GM19324 (cell line): ENCODE results near the gene GALNT14.

Experiments used
- ATAC-seq: cut with Tn5 transposase; IDR thresholded peaks from one replicate; pipeline ENCODE4 v1.9.1; 2021; ENCODE audit warnings: mild to moderate bottlenecking, moderate library complexity; ENCODE audit not compliant: unreplicated experiment, low FRiP score

Gene GALNT14

DNA sequence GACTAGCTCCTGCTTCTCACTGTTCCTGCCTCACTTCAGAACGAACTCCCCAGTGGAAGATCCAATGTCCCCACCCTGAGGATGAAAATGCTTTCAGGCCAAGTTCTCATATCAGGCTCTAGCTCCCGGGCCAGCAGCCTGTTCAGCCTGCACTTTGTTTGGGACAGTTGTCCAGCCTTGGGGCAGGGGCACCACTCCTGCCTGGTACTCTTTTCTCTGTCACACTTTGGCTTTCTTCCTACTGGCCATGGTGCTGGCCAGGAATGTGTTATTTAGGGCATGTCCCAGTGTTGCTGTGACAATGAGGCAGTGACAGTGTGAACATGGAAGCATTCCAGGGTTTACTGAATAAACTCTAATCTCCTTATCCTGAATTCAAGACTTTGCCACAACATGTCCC lies 154.1 kb downstream of the GALNT14 start:
- no peak for ATAC-seq

DNA sequence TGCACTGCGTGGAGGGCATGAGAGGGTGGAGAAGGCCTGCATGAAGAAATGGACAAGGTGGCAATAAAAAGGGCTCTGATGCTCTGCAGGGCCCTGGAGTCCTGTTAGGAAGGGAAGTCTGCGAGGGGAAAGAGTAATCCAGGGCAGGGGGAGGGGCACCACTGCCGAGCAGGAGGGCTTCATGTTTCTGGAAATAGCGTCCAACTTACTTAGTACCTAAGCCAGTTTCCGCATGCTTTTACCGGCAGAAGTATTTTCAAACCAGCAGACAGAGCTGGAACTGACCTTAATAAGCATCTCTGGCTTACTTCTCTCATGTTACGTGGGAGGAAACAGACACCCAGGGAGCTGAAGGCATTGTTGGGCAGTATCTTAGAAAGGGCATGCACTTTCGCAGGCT lies 156.7 kb downstream of the GALNT14 start:
- ATAC-seq = no peak

DNA sequence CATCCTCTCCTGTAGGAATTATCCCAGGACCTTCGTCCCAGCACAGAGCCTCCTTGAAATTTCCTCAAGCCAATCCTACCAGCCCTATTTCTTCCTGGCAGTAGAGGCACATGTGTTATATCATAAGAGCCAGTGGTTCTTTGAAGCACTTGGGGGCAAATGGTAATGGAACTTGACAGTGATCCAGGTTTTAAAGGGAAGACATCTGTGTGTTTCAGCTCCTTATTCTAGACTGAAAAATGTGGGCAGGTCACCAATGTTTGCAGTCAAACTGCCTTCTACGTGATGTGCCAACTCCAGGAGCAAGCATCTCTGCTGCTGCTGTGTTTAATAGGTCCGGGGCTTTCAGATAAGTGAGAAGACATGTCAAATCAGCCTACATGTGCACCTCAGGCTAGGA lies 157.1 kb downstream of the GALNT14 start:
- no peak for ATAC-seq

DNA sequence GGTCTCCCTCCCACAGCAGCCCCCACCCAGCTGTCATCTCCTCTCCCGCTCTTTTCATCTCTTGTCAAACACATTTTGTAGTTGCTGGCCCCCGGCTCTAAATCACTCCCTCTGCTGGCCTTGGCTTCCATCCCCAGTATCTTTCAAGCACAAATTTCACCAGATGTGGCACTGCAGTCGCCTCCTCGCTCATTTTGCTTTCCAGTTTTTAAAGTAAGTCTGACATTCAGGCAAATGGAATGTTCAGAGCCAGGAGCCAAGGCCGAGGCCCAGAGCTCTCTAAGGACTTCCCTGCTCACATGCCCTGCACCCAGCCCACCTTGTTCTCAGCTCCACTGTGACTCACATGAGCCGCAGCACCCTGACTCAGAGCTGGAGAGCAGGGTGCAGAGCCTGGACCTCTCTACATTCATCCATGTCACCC lies 158.4 kb downstream of the GALNT14 start:
- ATAC-seq = no peak

DNA sequence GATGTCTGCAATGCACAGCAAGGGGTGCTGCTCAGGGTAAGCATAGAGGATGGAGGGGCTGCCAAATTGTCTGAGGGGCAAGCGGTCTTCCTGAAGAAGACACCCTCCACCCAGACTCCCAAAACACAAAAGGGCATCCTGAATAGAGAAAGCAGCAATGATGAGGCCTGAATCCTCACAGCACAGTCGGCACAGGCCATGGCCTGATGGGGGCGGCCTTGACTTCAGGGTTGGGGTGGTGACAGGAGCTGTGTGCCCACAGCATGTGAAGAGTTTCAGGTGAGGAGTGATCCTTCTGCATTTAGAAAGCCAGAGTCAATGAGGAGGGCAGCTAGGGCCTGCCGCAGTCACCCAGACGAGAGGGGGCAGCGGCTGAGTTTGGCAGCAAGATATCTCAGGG lies 159.4 kb downstream of the GALNT14 start:
- no peak for ATAC-seq

DNA sequence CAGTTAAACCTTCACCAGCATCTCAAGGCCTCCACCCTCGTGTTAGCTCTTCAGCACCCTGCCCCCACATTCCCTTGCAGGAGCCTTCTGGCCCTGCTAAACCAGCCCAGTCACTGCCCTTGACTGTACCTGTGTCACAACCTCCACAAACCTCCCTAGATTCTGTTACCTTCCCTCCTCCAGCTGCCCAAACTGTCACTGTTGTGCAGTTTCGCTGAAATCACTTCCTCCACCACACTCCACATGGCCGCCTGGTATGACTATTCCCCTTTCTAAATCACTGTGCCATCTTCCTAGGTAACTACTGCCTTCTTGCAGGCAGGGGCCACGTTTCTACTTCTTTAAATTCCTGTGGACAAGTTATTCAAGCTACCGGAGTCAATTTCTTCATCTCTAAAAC lies 160.2 kb downstream of the GALNT14 start:
- no peak for ATAC-seq

DNA sequence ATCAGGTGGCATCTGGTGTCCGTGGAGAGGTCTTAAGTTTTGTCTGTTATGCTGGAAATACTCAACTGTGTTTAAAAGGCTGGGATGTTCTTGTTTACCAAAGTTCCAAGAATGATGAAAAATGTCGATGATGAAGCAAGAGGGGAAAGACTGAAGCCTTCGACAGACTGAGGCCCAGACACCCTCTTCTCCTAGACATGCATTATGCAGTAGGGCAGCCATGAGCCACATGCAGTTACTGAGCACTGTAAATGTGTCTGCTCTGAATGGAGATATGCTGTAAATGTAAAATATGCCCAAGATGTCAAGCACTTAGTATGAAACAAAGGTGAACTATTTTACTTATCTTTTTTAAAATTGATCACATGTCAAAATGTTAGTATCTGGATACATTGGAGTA lies 163.1 kb downstream of the GALNT14 start:
- ATAC-seq = no peak

DNA sequence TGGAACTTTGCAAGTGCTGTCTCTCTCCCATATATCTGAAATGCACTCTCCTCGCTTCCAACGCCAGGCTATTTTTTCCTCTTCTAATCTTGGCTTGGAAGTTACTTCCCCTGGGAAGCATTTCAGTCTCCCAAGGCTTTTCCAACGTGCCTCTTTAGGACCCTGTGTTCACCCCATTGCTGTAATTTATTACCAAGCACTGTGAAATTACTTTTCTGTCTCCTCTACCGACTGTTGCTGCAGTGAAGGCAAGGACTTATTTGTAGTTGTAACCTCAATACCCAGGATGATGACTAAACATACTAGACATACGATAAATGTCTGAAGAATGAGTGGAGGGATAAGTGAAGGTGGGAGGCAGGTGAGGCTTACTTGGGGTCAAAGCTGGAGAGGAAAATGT lies 163.7 kb downstream of the GALNT14 start:
- no peak for ATAC-seq

DNA sequence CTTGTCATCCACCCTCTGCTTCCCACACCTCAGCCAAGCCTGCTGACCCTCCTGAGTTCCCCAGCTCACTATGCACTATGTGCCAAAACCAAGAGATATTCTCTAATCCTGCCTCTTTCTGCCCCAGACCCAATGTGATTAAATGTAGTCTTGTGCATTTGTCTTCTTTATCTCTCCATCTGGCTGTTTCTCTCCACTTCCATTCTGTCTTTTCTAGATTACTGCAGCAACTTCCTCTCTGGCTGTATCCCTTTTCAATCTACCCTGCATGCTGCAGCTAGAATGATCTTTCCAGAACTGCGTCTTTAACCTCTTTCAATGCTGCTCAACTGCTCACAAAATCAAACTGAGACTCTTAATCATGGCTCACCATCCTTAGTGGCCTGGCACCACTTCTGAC lies 164.1 kb downstream of the GALNT14 start:
- ATAC-seq = no peak

DNA sequence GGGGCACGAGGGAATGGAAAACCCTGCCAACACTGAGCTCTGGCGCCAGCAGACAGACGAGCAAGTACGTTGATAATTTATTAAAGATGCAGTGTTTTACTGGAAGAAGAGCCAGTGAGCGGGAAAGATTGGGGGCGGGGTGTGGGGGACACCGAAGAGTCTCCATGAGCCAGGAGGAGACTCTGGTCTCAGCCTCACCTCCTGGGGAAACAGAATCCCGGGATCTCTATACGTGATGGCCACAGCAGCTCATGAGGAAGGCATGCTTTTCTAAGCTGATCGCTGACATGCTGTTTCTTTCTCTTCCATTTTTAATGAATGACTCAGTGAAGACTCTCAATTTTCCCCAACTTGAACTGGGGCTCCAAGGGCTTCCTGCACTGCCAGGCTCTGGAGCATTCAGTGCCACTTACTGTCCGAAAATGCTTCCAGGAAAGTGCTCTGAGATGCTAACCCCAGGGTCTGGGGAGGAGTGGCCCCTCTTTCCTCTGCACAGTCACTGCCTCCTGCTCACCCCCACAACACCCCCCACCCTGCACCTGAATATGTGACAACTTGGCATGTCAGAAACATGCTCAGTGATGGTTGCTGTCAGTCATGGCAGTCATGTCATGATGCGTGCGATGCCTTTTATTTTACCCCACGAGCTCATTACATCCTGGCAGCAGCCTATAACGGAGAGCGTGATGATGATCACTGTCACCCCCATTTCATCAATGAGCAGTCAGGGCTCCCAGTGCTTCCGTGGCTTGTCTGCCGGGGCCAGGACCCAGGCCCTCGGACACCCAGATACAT lies 166.8 kb downstream of the GALNT14 start:
- ATAC-seq = no peak

DNA sequence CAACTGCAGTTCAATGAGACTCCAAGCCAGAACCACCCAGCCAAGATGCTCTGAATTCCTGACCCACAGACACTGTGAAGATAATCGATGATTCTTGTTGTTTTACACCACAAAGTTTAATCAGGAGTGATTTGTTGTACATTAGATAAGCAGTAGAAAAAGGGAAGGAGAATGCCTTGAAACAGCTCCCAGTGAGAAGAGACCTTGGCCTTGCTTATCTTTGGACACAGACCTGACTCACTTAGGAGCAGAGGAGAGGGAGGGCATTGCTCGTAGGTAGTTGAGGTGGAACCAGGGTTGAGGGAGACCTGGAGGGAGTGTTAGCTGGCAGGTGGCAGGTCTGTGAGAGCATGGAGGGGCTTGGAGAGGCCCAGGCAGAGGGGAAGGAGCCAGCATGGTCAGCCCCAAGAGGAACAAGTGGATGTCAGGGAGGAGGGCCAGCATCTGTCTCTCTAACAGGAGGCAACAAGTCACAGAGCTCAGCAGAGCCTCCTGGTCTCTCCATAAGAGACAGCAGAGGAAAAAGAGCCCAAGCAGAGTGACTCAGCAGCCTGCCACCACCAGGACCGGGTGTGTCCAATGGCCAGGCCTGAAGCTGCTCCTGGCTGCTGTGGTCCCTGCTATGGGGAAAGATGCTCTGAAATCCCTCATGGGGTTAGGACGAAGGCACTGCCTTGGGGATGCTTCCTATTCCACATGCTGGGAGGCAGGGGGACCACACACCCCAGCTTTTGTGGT lies 169.4 kb downstream of the GALNT14 start:
- ATAC-seq = no peak

DNA sequence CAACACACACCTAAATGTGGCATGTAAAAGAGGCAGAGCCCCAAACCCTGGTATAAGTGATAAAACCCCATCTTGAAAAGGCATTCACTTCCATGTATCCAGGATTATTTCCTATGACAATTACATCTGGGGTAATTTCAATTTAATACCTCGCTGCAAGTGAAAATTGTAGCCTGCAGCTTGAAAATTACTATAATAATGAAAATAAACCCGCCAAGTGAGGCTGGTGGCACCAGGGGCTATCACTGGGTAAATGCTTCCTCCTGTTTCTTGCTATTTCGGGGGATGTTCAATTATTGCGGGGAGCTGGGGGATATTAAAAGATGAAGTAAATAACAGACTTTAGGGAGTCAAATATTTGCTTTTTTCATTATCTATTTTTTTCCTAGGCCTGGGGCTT lies 171.5 kb downstream of the GALNT14 start:
- no peak for ATAC-seq

DNA sequence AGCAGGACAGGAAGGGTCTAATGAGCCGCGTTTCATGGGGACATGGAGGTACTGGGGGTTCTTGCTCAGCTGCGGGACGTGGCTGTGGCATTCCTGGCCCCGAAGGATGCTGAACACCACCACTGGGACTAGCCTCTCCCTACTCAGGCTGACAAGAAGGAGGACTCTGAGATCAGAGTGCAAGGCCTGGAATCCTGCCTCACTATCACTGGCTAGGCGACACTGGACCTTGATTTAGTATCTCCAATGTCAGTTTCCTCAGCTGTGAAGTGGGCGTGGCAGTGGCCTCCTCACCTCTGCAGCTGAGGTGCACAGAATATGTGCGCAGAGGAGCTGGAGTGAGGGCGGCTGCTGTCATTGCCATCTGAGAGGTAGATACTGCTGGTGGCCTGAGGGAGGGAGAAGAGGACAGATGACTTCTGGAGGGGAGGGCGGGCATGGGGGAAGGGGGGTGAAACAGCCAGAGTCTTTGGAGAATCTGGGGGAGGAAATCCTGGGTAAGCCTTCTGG lies 173.2 kb downstream of the GALNT14 start:
- ATAC-seq = no peak

DNA sequence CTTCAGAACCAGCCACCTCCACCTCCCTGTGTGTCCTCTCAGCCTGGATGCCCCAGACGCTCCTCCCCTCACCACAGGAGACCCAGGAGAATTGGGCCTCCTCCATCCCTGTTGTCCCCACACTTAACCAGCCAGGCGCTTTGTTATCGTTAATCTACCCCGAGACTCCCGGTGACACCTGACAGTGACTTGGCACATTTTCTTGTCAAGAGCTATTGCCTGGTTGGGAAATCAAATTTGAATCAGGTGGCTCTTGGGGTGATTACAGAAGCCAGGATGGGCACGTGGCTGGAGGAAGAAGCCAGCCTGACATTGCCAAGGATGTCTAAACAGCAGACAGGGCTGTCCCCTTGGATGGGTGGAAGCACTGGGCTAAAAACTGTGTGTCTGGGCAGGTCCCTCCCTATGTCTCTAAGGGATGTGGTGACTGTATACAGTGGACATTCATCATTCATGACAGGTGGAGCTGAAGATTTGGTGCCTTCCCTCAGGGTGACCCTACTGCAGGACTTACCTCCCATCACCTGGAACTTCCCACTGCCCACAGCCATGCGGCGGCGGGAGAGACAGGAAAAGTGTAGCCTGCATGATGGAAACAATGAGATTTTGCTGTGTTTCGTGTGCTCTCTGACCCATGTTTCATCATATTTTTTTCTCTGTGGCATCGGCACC lies 173.8 kb downstream of the GALNT14 start:
- no peak for ATAC-seq

DNA sequence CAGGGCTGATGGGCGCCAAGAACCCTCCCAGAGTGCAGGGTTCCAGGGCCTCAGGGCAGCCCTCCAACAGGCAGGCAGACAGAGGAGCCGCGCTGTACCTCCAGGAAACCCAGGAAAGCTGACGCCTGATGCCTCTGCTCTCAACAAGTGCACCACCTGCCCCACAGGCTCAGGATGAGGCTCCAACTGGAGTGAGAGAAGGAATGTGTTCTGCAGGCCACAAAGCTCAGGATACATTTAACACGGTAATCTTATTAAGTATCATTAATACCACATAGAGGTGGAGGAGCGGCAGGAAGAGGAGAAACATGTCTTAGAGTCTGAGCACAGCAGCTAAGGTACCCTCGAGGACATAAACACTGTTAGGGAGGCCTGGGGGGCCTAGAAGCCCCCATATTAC lies 175.1 kb downstream of the GALNT14 start:
- ATAC-seq = no peak

DNA sequence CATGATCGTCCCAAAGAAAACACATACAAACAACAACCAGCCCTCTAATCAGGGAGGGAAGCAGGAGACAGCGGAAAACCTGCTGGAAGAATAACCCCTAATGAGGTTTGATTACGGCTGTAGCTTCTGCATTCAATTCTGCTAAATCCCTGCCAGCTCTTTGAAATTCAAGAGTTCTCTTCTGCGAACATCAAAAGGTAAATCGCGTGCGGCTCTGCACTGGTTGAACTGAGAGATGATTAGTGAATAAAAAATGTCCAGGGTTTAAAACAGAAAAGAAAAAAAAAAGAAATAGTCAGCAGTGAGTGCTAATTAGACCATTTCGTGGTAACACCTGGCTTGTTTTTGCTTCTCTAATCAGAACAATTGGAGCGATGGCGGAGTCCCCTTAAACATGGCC lies 178.0 kb downstream of the GALNT14 start:
- no peak for ATAC-seq

DNA sequence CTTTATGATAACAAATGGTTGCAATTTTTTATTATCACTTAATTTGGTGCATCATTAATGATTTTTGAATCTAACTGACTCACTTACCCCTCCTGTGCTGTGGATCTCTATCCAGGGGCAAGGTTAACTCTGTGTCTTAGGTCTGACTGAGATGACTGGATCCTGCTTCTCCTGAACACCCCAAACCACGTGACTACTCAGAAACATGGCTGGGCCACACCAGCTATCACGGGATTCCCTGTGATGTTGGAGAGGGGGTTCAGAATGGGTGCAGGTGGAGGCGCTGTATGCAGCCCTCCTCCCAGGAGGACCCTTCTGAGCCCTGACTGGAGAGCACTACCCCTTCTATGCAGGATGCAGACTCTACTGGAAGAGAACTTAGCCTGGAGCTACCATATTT lies 178.6 kb downstream of the GALNT14 start:
- no peak for ATAC-seq

DNA sequence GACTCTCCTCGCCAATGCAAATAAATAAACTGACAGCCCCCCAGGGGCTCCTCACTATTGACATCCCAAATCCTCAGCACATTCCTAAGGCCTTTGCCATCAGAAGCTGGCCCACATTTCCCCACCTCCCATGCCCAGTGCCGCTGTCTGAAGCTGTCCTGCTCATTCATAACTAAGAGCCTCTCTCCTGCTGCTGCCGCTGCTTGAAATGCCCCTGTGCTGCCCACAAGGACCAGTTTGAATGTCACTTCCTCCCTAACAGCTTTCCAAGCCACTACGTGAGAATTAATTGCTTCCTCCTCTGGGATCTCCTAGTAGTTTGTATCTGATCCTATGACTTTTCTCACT lies 179.3 kb downstream of the GALNT14 start:
- no peak for ATAC-seq

DNA sequence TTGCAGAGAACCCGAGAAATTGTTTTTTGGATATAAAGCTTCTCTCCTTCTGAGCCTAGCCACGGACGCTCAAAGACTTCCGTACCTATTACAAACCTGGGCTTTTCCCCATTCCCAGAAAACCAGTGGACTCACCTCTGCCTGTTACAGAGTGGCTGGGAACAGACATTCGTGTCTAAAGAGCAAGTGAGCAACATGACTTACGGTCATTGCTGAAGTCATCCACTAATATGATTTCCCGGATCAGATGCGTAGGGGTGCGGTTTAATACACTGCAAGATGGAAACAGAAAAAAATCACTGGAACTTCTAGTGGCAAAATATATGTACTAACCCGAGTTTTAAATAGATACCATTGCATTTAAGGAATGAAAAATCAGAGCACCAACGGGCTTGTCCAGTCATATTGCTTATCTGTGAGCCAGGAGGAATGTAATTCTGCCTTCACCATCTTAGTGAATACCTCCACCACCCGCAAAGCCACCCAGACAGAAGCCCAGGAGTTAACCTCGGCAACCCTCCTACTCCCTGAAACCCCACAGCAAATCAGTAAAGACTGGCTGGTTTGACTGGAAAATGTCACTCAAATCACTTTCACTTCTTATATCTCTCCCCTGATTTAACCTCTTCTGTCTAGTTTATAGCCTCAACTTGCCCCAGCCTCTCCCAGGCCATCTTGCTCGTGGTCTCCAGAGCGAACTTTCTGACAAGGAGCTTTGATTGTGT lies 179.9 kb downstream of the GALNT14 start:
- no peak for ATAC-seq

DNA sequence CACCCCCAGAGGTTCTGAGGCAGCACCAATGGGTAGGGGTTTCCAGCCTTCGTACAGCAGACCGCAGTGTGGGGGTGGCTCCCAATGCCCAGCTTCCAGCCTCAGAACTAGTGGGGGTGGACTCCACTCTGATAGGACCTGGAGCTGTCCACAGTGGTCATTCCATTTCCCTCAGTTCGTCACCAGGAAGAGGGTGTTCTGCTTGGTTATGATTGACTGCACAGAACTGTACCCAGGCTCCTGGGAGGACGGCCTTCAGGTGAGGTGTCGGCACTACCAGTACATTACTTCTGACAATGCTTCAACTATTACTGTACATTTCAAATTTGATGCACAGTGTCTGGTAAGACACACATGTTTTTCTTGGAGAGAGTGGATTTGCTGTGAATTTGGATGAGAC lies 180.6 kb downstream of the GALNT14 start:
- no peak for ATAC-seq

DNA sequence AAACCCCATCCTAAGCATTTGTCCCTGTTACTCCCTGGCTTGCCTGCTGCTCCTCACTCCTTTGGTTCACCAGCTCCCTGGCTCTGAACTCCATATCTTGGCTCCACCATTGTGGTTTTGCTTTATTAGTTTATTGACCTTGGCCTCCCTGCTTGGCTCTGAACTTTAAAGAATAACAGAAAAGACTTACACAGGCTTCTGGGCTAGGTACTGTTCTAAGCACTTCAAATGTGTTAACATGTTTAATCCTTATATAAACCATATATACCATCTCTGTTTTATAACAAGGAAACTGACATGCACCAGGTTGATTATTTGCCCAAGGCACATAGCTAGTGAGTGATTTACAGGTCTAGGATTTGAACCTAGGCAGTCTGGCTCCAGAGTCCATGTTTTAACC lies 181.2 kb downstream of the GALNT14 start:
- ATAC-seq = no peak
